Duodenal mucosa (tissue), 2 donors: Measurements from ENCODE around the gene BRD1.

Experiments used
- H3K27ac ChIP-seq: one replicate; pipeline ENCODE4 v1.7.0; 2013; ENCODE audit warnings: low read depth, low read length
- H3K27me3 ChIP-seq, 2 donors: one replicate each; pipeline ENCODE4 v1.7.0; 2013; ENCODE audit warnings: low read length in 2 of 2, control low read depth in 1 of 2; ENCODE audit not compliant: insufficient read depth in 2 of 2, control insufficient read depth in 1 of 2
- H3K36me3 ChIP-seq, 2 donors: one replicate each; pipeline ENCODE4 v1.7.0; 2013; ENCODE audit warnings: low read length in 2 of 2, control low read depth in 1 of 2; ENCODE audit not compliant: insufficient read depth in 2 of 2, control insufficient read depth in 1 of 2
- H3K4me1 ChIP-seq, 2 donors: one replicate each; pipeline ENCODE4 v1.7.0; 2013; ENCODE audit warnings: low read length in 2 of 2, control low read depth in 1 of 2; ENCODE audit not compliant: insufficient read depth in 2 of 2, control insufficient read depth in 1 of 2
- H3K4me3 ChIP-seq, 2 donors: one replicate each; pipeline ENCODE4 v1.7.0; 2013; ENCODE audit warnings: low read length in 2 of 2, low read depth in 1 of 2
- H3K9ac ChIP-seq, 2 donors: one replicate each; pipeline ENCODE4 v1.7.0; 2013; ENCODE audit warnings: low read length in 2 of 2, low read depth in 1 of 2
- H3K9me3 ChIP-seq, 2 donors: one replicate each; pipeline ENCODE4 v1.7.0; 2013; ENCODE audit warnings: low read length in 2 of 2, control low read depth in 1 of 2; ENCODE audit not compliant: control insufficient read depth in 1 of 2

Gene BRD1

DNA sequence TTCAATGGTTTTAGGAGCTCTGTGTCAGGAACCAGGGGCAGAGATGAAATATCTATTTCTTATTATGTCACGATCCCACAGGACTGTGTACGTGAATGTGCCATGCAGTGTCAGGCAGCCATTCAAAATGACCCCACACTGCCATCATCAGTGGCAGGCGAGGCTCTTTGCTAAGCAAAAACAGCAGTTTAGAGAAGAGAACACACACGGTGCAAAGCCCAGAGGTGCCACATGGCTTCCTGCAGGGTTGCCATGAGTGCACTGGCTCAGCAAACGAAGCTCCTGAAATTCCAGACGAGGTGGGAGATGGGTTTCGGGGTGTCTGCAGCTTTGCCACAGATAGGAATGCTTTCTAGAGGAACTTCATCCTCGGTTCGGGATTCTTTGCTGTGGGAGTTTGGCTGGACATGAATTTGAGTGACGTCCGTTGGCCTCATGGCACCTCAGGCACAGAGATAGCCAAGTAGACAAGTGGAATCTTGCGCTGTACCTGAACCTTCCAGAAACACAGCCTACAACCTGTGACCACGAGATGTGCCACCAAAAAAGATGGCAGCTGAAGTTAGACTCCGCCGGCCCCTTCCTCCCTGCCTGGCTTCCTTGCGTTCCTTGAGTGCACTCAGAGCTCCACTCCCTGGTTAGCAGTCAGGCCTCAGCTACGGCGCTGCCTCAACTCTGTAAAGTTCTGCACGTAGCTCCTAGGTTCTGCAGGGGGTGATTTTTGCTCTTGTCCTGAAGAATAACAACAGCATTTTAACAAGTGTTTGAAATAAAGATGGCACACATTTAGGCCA is 18.2 kb upstream of the BRD1 start:
- H3K9me3 ChIP-seq: no peaks in the 10 kb centered on the region
- no peak overlapping the region for H3K9ac ChIP-seq
- H3K4me3 ChIP-seq: no peak overlapping the region
- H3K36me3 ChIP-seq: no peaks in the 10 kb centered on the region
- H3K4me1 ChIP-seq: no peaks in the 10 kb centered on the region
- H3K27me3 ChIP-seq: peaks cover 9 to 16% of the 10 kb centered on the region in 2 donors
- no peak overlapping the region for H3K27ac ChIP-seq

DNA sequence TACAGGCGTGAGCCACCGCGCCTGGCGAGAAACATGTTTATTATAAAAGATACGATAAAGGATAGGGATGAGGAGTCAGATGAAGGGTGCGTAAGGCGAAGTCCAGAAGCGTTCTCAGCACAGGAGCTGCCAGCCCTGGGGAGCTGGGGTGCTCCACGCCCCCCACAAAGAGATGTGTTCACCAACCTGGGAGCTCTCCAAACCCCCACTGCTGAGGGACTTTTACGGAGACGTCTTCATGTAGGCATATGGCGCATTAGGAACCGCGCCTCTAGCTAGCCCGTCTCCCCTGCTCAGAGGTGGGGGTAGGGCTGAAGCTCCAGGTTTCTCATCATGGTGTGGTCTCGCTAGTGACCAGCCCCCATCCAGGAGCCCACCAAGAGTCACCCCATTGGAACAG is 17.6 kb upstream of the BRD1 start:
- no peak overlapping the region for H3K27ac ChIP-seq
- no peak overlapping the region for H3K9ac ChIP-seq

DNA sequence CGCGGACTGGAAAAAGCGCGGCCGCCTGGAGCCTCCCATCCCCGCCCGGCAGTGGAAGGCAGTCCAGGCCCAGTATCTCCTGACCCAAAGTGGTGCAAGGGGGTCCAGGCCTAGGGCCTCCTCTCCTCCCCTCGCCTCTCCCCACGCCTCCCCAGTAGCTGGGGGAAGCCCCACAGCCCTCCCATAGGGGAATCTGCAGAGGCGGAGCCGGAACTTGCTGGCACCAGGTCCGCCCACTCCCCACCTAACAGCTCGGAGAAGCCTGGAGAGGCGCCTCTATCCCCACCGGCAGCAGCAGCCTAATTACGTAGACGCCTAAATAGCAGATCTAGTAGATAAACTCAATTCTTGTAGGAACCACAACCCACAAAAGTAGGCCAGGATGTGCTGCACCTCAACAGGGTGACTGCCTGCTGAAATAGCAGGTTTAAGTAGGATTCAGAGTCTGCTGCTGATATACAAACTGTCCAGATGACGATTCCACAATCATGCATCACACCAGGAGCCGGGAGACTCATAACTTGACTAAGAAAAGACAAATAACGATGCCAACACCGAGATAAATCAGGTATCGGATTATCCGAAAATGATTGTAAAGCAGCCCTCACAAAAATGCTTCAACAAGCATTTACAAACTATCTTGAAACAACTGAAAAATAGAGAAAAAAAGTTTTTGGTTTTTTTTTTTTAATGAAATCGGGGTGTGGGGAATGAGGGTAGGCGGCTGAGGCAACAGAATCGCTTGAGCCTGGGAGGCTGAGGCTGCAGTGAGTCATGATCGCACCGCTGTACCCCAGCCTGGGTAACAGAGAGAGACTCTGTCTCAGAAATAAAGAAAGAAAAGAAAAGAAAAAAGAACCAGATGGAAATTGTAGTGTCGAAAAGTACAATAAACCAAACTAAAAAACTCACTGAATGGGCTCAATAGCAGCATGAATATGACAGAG is 11.4 kb upstream of the BRD1 start:
- Histone ChIP-seq H3K36me3 (no peaks in the 10 kb centered on the region), H3K9me3 (no peaks in the 10 kb centered on the region), H3K9ac (no peak overlapping the region), H3K4me1 (no peaks in the 10 kb centered on the region), H3K27me3 (no peaks in the 10 kb centered on the region), H3K27ac (peak overlapping the region; percentile 32), H3K4me3 (peak overlapping the region; percentile 35 to 48)

More for the DNA sequence above, 17.6 kb upstream of the BRD1 start:
- no peaks in the 10 kb centered on the region for H3K9me3 ChIP-seq
- no peaks in the 10 kb centered on the region for H3K36me3 ChIP-seq
- H3K4me1 ChIP-seq: no peaks in the 10 kb centered on the region
- peaks cover 9 to 12% of the 10 kb centered on the region in 2 donors for H3K27me3 ChIP-seq
- no peak overlapping the region for H3K4me3 ChIP-seq

DNA sequence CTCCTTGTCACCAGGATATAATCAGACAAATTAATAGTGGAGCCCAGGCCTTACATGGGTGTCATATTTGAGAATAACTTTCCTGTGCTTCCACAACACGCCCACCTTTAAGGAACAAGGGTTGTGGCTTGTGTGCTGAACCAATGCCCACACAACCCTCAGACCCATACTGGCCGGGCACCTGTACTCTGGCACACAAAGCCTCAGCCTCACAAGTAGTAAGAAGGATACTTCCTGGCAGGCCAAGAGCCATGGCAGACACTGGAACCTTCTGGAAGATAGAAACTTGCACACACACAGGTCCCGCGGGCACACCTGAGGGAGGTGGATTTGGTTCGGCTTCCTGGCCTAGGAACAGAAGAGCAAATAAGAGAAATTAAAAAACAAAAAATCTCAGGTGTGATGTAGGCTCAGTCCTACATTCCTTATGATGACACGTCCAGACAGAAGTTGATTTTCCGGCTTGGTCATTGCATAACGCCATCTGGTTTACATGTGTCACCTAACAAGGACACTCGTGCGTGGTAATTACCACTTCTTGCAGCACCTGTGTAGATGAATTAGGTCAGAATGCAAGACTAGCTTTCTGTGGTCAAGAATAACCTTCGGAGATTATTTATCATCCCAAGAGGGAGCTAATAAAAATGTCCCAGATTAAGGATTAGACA is 5.8 kb upstream of the BRD1 start:
- H3K27me3 ChIP-seq: no peaks in the 10 kb centered on the region
- no peak overlapping the region for H3K27ac ChIP-seq
- H3K9me3 ChIP-seq: no peaks in the 10 kb centered on the region
- no peak overlapping the region for H3K4me3 ChIP-seq
- H3K9ac ChIP-seq: no peak overlapping the region
- H3K36me3 ChIP-seq: no peaks in the 10 kb centered on the region
- no peaks in the 10 kb centered on the region for H3K4me1 ChIP-seq

DNA sequence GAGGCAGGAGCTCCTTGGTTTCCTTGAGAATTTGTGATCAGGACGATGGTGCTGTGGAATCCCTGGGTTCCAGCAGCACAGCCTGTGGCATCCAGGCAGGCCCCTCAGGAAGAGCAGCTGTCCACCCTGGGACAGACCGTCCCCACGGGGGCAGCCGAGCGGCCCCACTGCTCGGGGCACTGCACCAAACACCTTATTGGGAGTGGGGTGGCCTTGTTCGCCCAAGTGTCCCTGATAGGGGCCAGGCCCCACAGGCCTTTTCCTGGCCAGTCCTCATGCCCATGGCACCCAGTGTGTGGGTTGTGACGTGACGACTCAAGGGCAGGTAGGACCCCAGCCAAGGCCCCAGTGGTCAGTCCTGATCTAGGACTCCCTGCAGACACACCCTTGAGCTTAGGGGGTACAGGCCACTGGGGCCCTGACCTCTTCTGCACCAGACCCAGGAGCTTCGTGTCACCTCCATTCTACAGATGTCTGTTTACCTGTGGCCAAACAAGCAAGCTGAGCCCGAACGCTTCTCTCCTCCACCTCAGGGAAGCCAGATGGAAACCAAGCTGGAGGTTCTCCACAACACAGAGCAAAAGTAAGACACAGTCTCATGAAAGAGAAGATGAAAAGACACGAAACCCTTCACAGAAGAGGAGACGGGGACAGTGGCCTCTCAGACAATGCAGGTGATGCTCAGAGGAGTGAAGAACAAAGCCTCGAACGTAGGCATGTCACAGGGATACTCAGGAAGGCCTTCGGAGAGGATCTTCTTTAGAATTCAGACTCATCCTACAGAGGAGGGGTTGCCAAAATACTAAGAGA is 1.6 kb upstream of the BRD1 start:
- H3K27ac ChIP-seq: no peak overlapping the region
- no peaks in the 10 kb centered on the region for H3K9me3 ChIP-seq
- no peaks in the 10 kb centered on the region for H3K36me3 ChIP-seq
- no peak overlapping the region for H3K9ac ChIP-seq
- no peak overlapping the region for H3K4me3 ChIP-seq
- peaks cover 17 to 21% of the 10 kb centered on the region in 2 donors for H3K4me1 ChIP-seq
- no peaks in the 10 kb centered on the region for H3K27me3 ChIP-seq

DNA sequence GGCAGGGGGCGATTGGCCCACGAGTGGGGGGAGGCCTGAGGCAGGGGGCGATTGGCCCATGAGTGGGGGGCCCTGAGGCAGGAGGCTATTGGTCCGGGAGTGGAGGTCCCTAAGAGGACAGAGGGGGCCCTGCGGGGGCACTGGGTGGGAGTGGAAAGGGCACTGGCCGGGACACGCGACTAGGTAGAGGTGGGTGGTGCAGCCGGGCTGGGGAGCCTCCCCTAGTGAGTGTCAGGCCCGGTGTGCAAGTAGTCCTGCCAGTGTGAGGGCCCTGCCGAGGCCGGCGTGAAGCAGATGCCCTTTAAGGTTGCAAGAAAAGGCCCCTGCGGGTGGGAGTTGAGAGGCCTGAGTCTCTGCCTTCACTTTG is 909 bp upstream of the BRD1 start:
- Histone ChIP-seq H3K9ac (no peak overlapping the region), H3K27ac (no peak overlapping the region), H3K4me1 (peaks cover 18 to 23% of the 10 kb centered on the region in 2 donors), H3K4me3 (no peak overlapping the region), H3K9me3 (no peaks in the 10 kb centered on the region), H3K36me3 (peaks cover 5 to 6% of the 10 kb centered on the region in 2 donors), H3K27me3 (no peaks in the 10 kb centered on the region)

DNA sequence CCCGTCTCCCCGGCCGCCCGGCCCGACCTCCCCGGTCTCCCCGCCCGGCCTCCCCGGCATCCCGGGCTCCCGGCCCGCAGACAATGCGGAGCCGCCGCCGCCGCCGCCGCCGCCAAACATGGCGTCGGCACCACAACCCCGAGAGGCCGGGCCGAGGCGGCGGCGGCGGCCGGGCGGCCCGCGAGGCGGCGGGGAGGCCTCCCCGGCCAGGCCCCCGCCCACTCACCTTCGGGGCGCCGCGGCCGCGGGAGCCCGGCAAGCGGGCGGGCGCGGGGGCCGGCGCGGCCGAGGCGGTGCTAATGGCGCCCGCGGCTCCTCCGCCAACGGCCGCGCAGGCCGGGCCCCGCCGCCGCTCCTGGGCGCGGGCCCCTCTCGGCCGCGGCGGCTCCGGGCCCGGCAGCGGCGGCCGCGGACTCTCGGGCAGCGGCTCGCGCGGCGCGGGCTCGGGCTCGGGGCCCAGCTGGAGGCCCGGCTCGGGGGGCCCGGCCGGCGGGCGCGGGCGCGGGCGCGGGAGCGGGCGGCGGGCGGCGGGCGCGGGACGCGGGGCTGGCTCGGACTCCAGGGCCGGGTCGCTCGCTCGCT is 311 bp downstream of the BRD1 start:
- Histone ChIP-seq H3K9ac (peak overlapping the region; percentile 79 to 84), H3K27ac (peak overlapping the region; percentile 62), H3K9me3 (no peaks in the 10 kb centered on the region), H3K4me1 (peaks cover 18 to 23% of the 10 kb centered on the region in 2 donors), H3K27me3 (no peaks in the 10 kb centered on the region), H3K36me3 (peaks cover 11 to 16% of the 10 kb centered on the region in 2 donors), H3K4me3 (peak overlapping the region; percentile 79 to 80)

DNA sequence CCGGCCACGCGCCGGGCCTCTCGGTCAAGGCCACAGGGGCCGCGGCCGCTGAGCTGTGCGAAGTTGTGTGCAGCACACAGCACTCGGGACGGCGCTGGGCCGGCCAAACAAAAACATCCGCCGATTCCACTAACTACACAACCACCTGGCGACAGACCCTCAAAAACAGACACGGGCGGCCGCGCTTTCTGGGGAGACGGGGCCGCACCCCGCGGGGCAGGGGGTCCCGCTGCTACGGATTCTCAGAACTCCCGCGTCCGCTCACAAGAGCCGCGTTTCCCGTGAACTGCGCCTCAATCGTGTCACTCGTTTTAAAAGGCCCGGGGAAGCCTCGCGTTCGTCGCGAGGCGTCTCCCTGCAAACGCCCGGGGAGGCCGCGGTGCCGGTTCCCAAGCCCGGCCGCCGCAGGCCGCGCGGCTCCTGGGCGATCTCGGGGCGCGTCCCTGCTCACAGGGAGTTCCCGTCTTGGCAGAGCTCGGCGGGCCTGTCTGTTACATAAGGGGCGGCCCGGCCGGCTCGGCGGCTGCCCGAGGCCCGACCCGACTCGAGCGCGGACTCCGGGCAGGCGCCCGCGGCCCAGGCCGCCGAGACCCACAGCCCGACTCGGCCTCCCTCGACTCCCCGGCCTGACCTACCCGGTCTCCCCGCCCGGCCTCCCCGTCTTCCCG is 936 bp downstream of the BRD1 start:
- peak overlapping the region; percentile 62 for H3K27ac ChIP-seq
- H3K9ac ChIP-seq: peak overlapping the region; percentile 79 to 84
- peaks cover 18 to 23% of the 10 kb centered on the region in 2 donors for H3K4me1 ChIP-seq
- H3K9me3 ChIP-seq: no peaks in the 10 kb centered on the region
- no peaks in the 10 kb centered on the region for H3K27me3 ChIP-seq
- peaks cover 11 to 21% of the 10 kb centered on the region in 2 donors for H3K36me3 ChIP-seq
- peak overlapping the region; percentile 79 to 80 for H3K4me3 ChIP-seq
